Heart left ventricle (tissue), 13 donors: ENCODE results near the gene PGLYRP1.

Experiments used
- POLR2A ChIP-seq, 2 donors: fragments of 450-650 bp; IDR thresholded peaks; one replicate each; pipeline ENCODE4 v1.6.1; 2017; ENCODE audit warnings: antibody characterized with exemption in 2 of 2, mild to moderate bottlenecking in 2 of 2, moderate library complexity in 2 of 2
- TF ChIP-seq, protein P1 (sequence below), 12 donors: fragments of 200-600 bp; sonication (generic) in 4 of 12; IDR thresholded peaks; one replicate each; pipeline versions ENCODE4 v1.5.0 to v1.8.0; 2018 to 2022; ENCODE audit warnings: antibody characterized with exemption in 12 of 12, mild to moderate bottlenecking in 5 of 12
- donor health status: ischemic (EF 13 %, LVEDD 7.1; RV severe dilation, severe dysfunction).
- donor health status: DM: no; HTN: yes; CAD: no.
- donor health status: DM: no; HTN: no; CAD: no.
- donor health status: ischemic (EF 25% LVEDD 6.9; RV normal size, moderate dysfunction).
- donor health status: ischemic (EF 25% LVEDD 5.7; RV mildly dilated, moderate dysfunction).
- donor health status: ischemic (EF 35%, LVEDD 5.7; RV mildly dilated, moderate dysfunction).
- donor health status: nonischemic (EF 11% LVEDD 7.7; RV severe dilation, severe dysfunction).
- donor health status: DM: yes; HTN: yes; CAD: no.
- donor health status: PGD.
- donor health status: ischemic (EF 29% LVEDD 5.4; RV normal size, mild dysfunction).
- donor health status: nonischemic (EF 23%, LVEDD 6.1; RV moderate dilation, normal function).

DNA sequence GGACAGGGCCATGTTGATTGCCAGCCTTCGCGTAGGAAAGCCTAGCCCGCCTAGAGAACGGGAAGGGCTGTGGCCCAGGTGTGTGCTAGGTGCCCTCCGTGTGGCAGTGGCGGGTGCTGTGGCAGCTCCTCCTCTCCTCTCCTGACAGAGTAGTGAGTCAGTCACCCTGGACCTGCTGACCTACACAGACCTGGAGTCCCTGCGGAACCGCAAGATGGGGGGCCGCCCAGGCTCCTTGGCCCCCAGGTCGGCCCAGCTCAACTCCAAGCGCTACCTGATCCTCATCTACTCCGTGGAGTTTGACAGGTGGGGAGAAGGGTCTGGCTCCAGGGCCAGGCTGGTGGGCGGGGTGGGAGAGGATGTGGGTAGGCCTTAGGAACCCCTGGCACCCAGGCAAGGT, 16.4 kb downstream of the PGLYRP1 start:
- TF ChIP-seq POLR2A (IDR thresholded peaks at IDR 0.05), result no peak
- TF ChIP-seq, protein P1, sequence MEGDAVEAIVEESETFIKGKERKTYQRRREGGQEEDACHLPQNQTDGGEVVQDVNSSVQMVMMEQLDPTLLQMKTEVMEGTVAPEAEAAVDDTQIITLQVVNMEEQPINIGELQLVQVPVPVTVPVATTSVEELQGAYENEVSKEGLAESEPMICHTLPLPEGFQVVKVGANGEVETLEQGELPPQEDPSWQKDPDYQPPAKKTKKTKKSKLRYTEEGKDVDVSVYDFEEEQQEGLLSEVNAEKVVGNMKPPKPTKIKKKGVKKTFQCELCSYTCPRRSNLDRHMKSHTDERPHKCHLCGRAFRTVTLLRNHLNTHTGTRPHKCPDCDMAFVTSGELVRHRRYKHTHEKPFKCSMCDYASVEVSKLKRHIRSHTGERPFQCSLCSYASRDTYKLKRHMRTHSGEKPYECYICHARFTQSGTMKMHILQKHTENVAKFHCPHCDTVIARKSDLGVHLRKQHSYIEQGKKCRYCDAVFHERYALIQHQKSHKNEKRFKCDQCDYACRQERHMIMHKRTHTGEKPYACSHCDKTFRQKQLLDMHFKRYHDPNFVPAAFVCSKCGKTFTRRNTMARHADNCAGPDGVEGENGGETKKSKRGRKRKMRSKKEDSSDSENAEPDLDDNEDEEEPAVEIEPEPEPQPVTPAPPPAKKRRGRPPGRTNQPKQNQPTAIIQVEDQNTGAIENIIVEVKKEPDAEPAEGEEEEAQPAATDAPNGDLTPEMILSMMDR (IDR thresholded peaks at IDR 0.05), result no peak
